Astrocyte of the spinal cord (primary cell): ENCODE results near the gene STIM1.
A peak's percentile ranks its signal among the peaks of the same experiment; 100 is the strongest.
"Not testable (repeated sequence)": the region's sequence is repeated elsewhere in the genome, so short reads cannot be mapped to it uniquely, and the experiment has no call there.

Experiments
- DNase-seq: peaks from one replicate; pipeline ENCODE4 v3.0.0; 2011; ENCODE audit warnings: low read depth, low spot score
- H3K4me3 ChIP-seq: 2 replicates; pipeline ENCODE4 v1.5.1; 2011; ENCODE audit warnings: low read depth, mild to moderate bottlenecking, low read length, moderate library complexity
- CTCF ChIP-seq: IDR thresholded peaks from 2 replicates; pipeline ENCODE4 v1.5.1; 2012; ENCODE audit warnings: low read depth, mild to moderate bottlenecking, low read length, inconsistent platforms
- in situ Hi-C: cut with HindIII; loops from 2 replicates; pipeline ENCODE4 v1.10.0; 2017; ENCODE audit warnings: low sequenced_read_pairs

STIM1 gene

GRCh38 chr11:4008116-4008515 is 152.7 kb downstream of the STIM1 start:
- TF ChIP-seq CTCF, result no peak
- in situ Hi-C loops, result no loop called here
- no peak overlapping the region for H3K4me3 ChIP-seq
- DNase-seq, result no peak

GRCh38 chr11:4016602-4017001 is 161.1 kb downstream of the STIM1 start:
- in situ Hi-C loops, DNase-seq, H3K4me3 ChIP-seq: not testable (repeated sequence)

DNA sequence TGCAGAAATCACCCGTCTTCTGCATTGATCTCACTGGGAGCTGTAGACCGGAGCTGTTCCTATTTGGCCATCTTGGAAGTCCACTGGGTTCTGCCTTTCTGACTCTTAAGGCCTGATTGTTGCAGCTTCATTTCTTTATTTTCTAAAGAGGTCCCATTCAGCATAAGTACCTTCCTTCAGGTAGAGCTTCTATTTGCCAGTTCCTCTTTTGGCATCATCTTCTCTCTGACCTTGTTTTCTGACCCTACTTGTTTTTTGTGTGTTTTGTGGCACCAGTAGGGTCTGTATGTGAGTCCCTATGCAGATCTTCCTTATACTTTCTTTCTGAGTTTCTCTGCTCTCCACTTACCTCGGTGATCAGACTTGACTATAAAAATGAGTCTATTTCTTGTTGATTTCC is 161.7 kb downstream of the STIM1 start:
- no peak for DNase-seq
- in situ Hi-C loops, result no loop called here
- H3K4me3 ChIP-seq, result no peak overlapping the region
- no peak for TF ChIP-seq CTCF

GRCh38 chr11:4018641-4019040 is 163.2 kb downstream of the STIM1 start:
- no peak for DNase-seq
- no peak for TF ChIP-seq CTCF
- no peak overlapping the region for H3K4me3 ChIP-seq
- in situ Hi-C loops, result no loop called here

DNA sequence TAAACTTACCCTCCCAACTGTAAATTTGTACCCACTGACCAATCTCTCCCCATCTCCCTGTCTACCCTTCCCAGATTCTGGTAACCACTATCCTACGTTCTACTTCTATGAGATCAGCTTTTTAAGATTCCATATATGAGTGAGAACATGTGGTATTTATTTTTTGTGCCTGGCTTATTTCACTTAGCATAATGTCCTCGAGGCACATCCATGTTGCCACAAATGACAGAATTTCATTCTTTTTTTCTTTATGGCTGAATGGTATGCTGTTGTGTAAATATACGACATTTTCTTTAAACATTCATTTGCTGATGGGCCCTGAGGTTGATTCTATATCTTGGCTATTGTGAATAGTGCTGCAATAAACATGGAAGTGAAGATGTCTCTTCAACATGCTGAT is 164.4 kb downstream of the STIM1 start:
- DNase-seq, result no peak
- in situ Hi-C loops, result no loop called here

GRCh38 chr11:4022669-4023068 is 167.2 kb downstream of the STIM1 start:
- no peak overlapping the region for H3K4me3 ChIP-seq
- in situ Hi-C loops, result no loop called here
- no peak for TF ChIP-seq CTCF
- no peak for DNase-seq

More for the DNA sequence above, 164.4 kb downstream of the STIM1 start:
- no peak overlapping the region for H3K4me3 ChIP-seq
- no peak for TF ChIP-seq CTCF

DNA sequence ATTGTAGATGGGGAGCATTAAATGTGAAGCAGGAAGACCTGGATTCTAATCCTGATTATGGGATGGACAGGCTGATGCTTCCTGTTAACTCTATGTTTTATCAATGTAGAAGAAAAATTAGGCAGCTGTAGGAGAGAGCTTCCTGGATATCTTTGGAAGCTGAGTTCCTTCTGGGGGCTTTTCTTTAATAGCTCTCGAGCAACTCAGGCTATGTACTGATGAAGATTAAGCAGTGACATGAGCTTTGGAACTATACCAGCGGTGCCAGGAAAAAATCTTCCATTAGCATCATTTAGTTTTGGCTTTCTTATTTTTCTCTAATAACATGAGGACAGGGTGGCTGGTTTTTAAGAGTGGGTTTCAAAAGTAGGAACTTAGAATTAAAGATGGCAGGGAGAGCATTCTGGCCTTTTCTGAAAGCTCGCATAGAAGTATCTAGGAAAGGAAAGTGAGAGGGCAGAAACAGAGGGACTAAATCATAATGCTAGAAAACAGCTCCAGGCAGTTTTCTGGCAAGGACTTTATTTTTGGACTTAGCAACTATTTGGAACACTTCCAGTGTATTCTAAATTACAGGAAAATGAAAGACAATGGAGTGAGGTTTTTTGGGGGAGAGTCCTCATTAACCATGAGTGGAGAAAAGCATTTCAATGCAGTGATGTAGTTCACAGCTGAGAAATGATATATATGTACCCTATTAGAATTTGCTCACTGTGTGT is 169.9 kb downstream of the STIM1 start:
- peak; percentile 19 for DNase-seq
- no peak for TF ChIP-seq CTCF
- in situ Hi-C loops, result no loop called here
- no peak overlapping the region for H3K4me3 ChIP-seq
